H4 (cell line): ENCODE results near the gene GRPEL1. TPM values are rescaled to one million over a fixed set of nuclear protein-coding genes. Genes with fewer than 3 reads are reported as not detected.

Experiments
- DNase-seq: peaks from one replicate; pipeline ENCODE4 v3.0.0-alpha.2; 2015; ENCODE audit warnings: low spot score
- total RNA-seq: library from RNA; depleted of rRNA; stranded (reverse); fragments of >200 nt; shearing (Covaris generic); gene quantifications from 2 replicates; pipeline ENCODE4 v1.2.3, GENCODE V29; 2014; rRNA removed

GRPEL1 gene
- total RNA-seq, 1 experiment from 2014 or later: 75.4 TPM

DNA sequence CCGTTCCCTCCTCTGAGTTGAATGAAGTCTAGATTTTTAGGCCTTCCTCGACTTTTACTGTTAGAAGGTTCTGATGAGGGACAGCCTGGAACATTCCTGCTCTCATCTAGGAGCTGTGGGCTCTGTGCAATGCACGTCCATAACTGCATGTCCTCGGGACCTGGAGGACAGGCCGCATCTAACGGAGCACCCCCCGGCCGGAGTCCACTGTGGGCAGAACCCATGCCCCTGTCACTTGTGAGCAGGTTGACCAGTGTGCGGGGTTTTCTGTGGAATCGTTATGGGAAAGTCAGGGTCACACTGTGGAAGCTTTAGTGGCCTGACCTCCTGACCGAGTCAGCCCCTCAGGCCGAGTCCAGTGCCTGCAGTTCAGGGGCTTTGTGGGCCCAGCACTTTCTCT, 44.0 kb downstream of the GRPEL1 start:
- no peak for DNase-seq

GRCh38 chr4:7023486-7023885, 44.4 kb downstream of the GRPEL1 start:
- no peak for DNase-seq

- DNase-seq: peak; percentile 53
These were observed 45.8 kb downstream of the GRPEL1 start for GRCh38 chr4:7021930-7022664.

- DNase-seq: no peak
These were observed 46.5 kb downstream of the GRPEL1 start for GRCh38 chr4:7021355-7021754.

DNA sequence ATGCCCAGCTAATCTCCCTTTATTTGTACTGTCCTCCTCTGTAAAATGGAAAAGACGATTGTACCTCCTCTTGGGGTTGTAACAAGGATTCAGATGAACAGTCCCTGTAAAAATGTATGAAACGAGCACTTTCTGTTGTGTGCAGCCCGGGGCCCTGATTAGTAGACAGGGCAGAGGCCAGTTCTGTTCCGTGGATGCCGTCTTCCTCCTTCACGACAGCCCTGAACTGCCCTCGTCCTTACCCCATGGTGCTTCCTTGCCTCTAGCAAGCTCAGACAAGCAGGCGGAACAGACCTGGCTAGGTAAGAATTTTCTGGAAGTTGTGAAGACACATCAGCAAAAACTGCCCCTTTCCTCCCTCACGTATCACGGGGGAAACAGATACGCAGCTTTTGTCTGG, 47.0 kb downstream of the GRPEL1 start:
- DNase-seq: no peak

- DNase-seq: no peak
These were observed 47.6 kb downstream of the GRPEL1 start for GRCh38 chr4:7020290-7020689.

DNA sequence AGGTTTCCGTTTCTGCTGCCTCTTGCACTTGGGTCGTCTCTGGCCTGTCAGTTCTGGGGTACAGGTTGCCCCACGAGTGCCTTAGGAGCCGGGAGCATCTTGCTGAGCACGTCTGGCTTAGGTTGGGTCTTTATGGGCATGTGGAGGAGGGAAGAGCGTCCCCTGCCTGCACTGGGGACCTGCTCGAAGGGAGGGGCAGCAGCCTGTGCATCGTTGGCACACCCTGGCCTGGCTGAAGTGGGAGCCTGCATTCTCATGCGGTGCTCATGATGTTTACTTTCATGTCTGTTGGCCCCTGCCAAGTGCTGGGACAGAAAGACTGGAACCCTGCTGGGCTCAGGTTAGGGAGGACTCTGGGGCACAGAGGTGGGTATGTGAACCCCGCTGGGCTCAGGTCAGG, 48.5 kb downstream of the GRPEL1 start:
- DNase-seq: no peak

- DNase-seq: no peak
These were observed 49.6 kb downstream of the GRPEL1 start for GRCh38 chr4:7018281-7018680.

DNA sequence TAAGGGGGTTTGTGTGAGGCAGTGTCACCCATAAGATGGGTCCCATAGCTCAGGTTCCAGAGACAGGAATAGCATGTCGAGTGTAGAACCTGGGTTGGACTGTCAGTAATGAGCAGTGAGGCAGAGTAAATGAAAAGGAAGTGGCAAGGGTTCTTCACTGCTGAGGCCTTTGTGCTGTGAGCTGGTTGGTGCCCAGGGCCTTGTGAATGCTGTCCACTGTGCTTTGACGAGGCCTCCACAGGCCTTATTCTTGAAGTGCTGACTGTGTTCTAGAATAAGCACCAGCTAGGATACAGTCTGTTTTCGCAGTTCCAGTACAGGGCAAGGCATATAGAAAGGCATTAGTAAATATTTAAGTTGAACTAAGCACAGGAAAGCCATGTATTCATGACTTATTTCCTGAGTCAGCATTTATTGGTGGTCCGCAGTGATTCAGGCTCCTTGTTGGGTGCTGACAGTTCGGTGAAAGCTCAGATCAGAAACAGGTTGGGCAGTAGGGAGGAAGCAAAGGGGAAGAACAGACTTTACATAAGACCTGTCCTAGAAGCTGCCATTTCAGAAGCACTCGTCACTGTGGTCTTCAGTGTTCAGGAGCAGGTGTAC, 50.3 kb downstream of the GRPEL1 start:
- DNase-seq: no peak

- no peak for DNase-seq
These were observed 51.4 kb downstream of the GRPEL1 start for GRCh38 chr4:7016512-7016911.

GRCh38 chr4:7016086-7016485, 51.8 kb downstream of the GRPEL1 start:
- DNase-seq: no peak

GRCh38 chr4:7015383-7016035, 52.4 kb downstream of the GRPEL1 start:
- no peak for DNase-seq

DNA sequence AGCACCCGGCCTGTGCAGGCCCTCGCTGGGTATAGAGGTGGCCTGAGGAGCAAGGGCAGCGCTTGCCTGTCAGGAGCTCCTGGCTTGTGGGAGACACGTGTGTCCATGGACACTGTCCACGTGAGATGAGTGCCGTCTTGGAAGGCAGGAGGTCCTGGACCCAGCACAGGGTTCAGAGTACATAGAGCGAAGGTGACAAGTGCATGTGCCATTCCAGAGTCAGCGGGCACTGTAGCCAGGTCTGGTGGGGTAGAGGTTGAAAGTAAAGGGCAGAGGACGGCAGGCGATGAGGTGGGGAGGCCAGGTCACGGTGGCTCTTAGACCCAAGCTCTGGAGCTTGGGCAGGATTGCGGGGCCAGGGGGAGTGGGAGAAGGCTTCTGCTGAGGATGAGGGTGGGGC, 53.0 kb downstream of the GRPEL1 start:
- DNase-seq: no peak

DNA sequence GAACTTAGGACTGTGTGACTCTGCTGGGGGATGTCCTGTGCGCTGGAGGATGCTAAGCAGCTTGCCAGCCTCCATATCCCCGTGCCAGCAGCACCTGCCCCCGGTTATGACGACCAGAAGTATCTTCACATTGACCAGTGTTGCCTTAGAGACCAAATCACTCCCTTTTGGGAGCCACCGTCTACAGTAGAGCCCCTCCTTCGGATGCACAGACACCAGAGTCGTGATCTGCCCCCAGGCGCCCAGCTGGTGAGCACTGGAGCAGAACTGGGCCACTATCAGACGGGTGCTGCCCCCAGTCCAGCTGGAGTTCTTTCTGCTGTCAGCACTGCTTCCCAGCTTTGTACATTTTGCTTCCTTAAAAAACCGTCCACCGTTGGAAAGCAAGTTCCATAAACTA, 54.7 kb downstream of the GRPEL1 start:
- no peak for DNase-seq

DNA sequence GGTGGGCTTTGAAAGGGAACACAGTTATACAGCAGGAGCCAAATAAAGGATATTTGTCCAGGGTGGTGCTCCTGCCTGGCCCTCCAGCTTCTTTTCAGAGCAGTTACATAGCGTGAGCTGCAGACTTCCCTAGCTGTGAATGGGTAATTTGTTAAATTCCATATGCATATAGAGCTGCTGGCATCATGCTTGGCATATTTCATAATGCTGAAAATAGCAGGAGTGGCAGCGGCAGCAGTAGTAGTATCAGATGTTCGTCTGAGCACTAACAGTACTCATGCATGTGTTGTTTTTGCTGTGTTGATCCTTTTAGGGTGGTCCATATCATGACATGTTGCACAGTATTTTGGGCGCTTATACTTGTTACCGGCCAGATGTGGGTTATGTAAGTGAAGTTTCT, 58.3 kb downstream of the GRPEL1 start:
- no peak for DNase-seq

Other genes with a start within 250 kb of the GRPEL1 start
- 38.9 and 43.0 TPM in 2 replicates for gene TBC1D14, start 158.2 kb downstream of the GRPEL1 start, total RNA-seq
- 5.8 and 6.9 TPM in 2 replicates for gene TADA2B, start 24.7 kb downstream of the GRPEL1 start, total RNA-seq
- gene SORCS2, start 124.5 kb upstream of the GRPEL1 start, total RNA-seq: 0.02 and 0.08 TPM in 2 replicates